Activated gamma-delta T cell (primary cell): ENCODE data around the gene SHISA6.

Experiments
- DNase-seq: peaks from one replicate; lab custom pipeline; 2025; lab: John Stamatoyannopoulos, UW

SHISA6 gene

GRCh38 chr17:11535231-11535630 is 294.2 kb downstream of the SHISA6 start:
- DNase-seq = no peak

GRCh38 chr17:11538366-11538765 is 297.4 kb downstream of the SHISA6 start:
- no peak for DNase-seq

- no peak for DNase-seq
Observed at GRCh38 chr17:11539637-11540036, 298.6 kb downstream of the SHISA6 start.

- DNase-seq = no peak
Observed at GRCh38 chr17:11545002-11545401, 304.0 kb downstream of the SHISA6 start.

- DNase-seq = no peak
Observed at GRCh38 chr17:11545696-11546095, 304.7 kb downstream of the SHISA6 start.

GRCh38 chr17:11547853-11548252 is 306.8 kb downstream of the SHISA6 start:
- no peak for DNase-seq

- no peak for DNase-seq
Observed at GRCh38 chr17:11548398-11548797, 307.4 kb downstream of the SHISA6 start.

- DNase-seq = no peak
Observed at GRCh38 chr17:11550431-11550830, 309.4 kb downstream of the SHISA6 start.

- no peak for DNase-seq
Observed at GRCh38 chr17:11551442-11551841, 310.4 kb downstream of the SHISA6 start.

- no peak for DNase-seq
Observed at GRCh38 chr17:11553135-11553534, 312.1 kb downstream of the SHISA6 start.

- DNase-seq = no peak
Observed at GRCh38 chr17:11554042-11554441, 313.0 kb downstream of the SHISA6 start.

GRCh38 chr17:11554542-11554941 is 313.5 kb downstream of the SHISA6 start:
- DNase-seq = no peak

GRCh38 chr17:11555530-11555929 is 314.5 kb downstream of the SHISA6 start:
- DNase-seq = no peak

GRCh38 chr17:11557727-11558452 is 316.9 kb downstream of the SHISA6 start:
- no peak for DNase-seq

GRCh38 chr17:11558681-11559234 is 317.7 kb downstream of the SHISA6 start:
- no peak for DNase-seq

GRCh38 chr17:11559601-11560000 is 318.6 kb downstream of the SHISA6 start:
- DNase-seq = no peak

- DNase-seq = no peak
Observed at GRCh38 chr17:11561281-11561680, 320.3 kb downstream of the SHISA6 start.

GRCh38 chr17:11561702-11562101 is 320.7 kb downstream of the SHISA6 start:
- DNase-seq = no peak

GRCh38 chr17:11564589-11565380 is 323.8 kb downstream of the SHISA6 start:
- DNase-seq = no peak

- DNase-seq = no peak
Observed at GRCh38 chr17:11565591-11565990, 324.6 kb downstream of the SHISA6 start.

- DNase-seq = no peak
Observed at GRCh38 chr17:11578998-11579397, 338.0 kb downstream of the SHISA6 start.

GRCh38 chr17:11580677-11581076 is 339.7 kb downstream of the SHISA6 start:
- DNase-seq = no peak

- no peak for DNase-seq
Observed at GRCh38 chr17:11582217-11582616, 341.2 kb downstream of the SHISA6 start.
